Bronchial epithelial cell (primary cell): ENCODE results near the gene ADAMTS17. TPM values are rescaled to one million over a fixed set of nuclear protein-coding genes. Genes with fewer than 3 reads are reported as not detected.

Source experiments
- DNase-seq: peaks from one replicate; pipeline ENCODE4 v3.0.0-alpha.2; 2010; ENCODE audit warnings: low read depth
- FAIRE-seq: peaks from 2 replicates; lab custom pipeline; 2011; peaks lifted over from hg19 to GRCh38; lab: Jason Lieb, UNC
- H3K27me3 ChIP-seq: 2 replicates; pipeline ENCODE4 v1.5.1; 2011; ENCODE audit warnings: low read length; ENCODE audit not compliant: control insufficient read depth, insufficient read depth
- H3K36me3 ChIP-seq: 2 replicates; pipeline ENCODE4 v1.5.1; 2011; ENCODE audit warnings: low read length; ENCODE audit not compliant: control insufficient read depth, insufficient read depth
- H3K4me3 ChIP-seq: 2 replicates; pipeline ENCODE4 v1.5.1; 2011; ENCODE audit warnings: mild to moderate bottlenecking, low read depth, low read length, control low read depth
- total RNA-seq: library from RNA; depleted of rRNA; stranded (reverse); fragments of >200 nt; gene quantifications from 2 replicates; pipeline ENCODE4 v1.2.1, GENCODE V29; 2014
- TF ChIP-seq, protein P1 (sequence below): IDR thresholded peaks from 2 replicates; pipeline ENCODE4 v1.5.1; 2011; ENCODE audit warnings: mild to moderate bottlenecking, moderate library complexity, low read length, control low read depth, inconsistent platforms; ENCODE audit not compliant: insufficient read depth, severe bottlenecking

Gene ADAMTS17
- total RNA-seq, 1 donor from 2014 or later: 1.1 TPM

GRCh38 chr15:100140527-100141308, 201.1 kb downstream of the ADAMTS17 start:
- FAIRE-seq (no peak), DNase-seq (no peak)

GRCh38 chr15:100134586-100134985, 207.2 kb downstream of the ADAMTS17 start:
- no peak for FAIRE-seq

More at GRCh38 chr15:100140527-100141308, 201.1 kb downstream of the ADAMTS17 start:
- Histone ChIP-seq H3K4me3 (no peak overlapping the region), H3K27me3 (no peaks in the 10 kb centered on the region), H3K36me3 (no peaks in the 10 kb centered on the region)
- TF ChIP-seq, protein P1, sequence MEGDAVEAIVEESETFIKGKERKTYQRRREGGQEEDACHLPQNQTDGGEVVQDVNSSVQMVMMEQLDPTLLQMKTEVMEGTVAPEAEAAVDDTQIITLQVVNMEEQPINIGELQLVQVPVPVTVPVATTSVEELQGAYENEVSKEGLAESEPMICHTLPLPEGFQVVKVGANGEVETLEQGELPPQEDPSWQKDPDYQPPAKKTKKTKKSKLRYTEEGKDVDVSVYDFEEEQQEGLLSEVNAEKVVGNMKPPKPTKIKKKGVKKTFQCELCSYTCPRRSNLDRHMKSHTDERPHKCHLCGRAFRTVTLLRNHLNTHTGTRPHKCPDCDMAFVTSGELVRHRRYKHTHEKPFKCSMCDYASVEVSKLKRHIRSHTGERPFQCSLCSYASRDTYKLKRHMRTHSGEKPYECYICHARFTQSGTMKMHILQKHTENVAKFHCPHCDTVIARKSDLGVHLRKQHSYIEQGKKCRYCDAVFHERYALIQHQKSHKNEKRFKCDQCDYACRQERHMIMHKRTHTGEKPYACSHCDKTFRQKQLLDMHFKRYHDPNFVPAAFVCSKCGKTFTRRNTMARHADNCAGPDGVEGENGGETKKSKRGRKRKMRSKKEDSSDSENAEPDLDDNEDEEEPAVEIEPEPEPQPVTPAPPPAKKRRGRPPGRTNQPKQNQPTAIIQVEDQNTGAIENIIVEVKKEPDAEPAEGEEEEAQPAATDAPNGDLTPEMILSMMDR: no peak

GRCh38 chr15:100134089-100134583, 207.6 kb downstream of the ADAMTS17 start:
- no peaks in the 10 kb centered on the region for H3K27me3 ChIP-seq
- FAIRE-seq (no peak), DNase-seq (no peak)
- no peak overlapping the region for H3K4me3 ChIP-seq
- TF ChIP-seq, protein P1: no peak
- no peaks in the 10 kb centered on the region for H3K36me3 ChIP-seq

More at GRCh38 chr15:100134586-100134985, 207.2 kb downstream of the ADAMTS17 start:
- Histone ChIP-seq H3K4me3 (no peak overlapping the region), H3K27me3 (no peaks in the 10 kb centered on the region), H3K36me3 (no peaks in the 10 kb centered on the region)
- DNase-seq: no peak
- TF ChIP-seq, protein P1: no peak

DNA sequence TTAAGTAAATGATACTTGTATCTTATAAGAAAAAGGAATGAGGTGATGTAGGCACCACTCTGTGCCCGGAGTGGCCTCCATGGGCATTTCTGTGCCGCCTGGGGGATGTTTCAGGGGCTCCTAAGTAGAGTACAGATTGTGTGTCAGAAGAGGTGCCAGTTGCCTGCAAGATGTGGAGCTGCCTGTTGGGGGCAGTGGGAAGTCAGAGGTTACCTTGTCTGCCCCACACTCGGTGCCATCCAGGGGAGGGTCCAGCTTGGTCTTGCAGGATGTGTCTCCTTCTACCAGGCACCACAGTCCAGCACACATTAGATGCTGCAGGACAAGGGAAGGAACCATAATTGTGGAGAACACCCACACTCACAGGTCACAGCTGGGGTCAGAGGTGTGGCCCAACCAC, 208.8 kb downstream of the ADAMTS17 start:
- no peak for FAIRE-seq

DNA sequence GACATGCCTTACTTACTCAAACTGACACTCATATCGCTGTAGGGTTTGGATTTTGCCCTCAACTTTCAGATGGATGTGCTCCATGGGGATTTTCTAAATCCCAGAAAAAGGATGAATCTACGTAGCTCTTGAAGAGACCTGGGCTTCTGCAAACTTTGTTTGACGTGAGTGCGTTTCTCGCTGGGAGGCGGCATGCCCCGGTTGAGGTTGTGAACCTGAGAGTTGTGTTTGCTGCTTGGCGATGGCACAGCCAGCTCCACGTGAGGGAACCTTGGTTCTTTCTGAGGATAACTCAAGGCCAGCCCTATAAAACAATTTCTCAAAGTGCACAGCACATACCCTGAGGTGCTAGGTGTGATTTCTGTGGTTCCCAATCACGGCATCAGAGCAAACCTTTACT, 209.5 kb downstream of the ADAMTS17 start:
- DNase-seq (no peak), FAIRE-seq (no peak)
- TF ChIP-seq, protein P1: no peak
- no peak overlapping the region for H3K4me3 ChIP-seq
- no peaks in the 10 kb centered on the region for H3K36me3 ChIP-seq
- H3K27me3 ChIP-seq: no peaks in the 10 kb centered on the region

More for the DNA sequence above, 208.8 kb downstream of the ADAMTS17 start:
- TF ChIP-seq, protein P1: no peak
- Histone ChIP-seq H3K27me3 (no peaks in the 10 kb centered on the region), H3K36me3 (no peaks in the 10 kb centered on the region), H3K4me3 (no peak overlapping the region)
- DNase-seq: no peak
